Activated B cell treated with CpG ODN at 0.5 μM for 24 hours (primary cell): ENCODE measurements around the gene GGCX. TPM values are rescaled to one million over a fixed set of nuclear protein-coding genes. Genes with fewer than 3 reads are reported as not detected.

Experiments
- ATAC-seq: fragments of 200-7000 bp; cut with Tn5 transposase; one replicate; pipeline ENCODE4 v1.10.0; 2021; ENCODE audit warnings: low read depth, mild to moderate bottlenecking, moderate library complexity
- CTCF ChIA-PET: fragments of 350-600 bp; sonication (Branson Sonifier 250); formaldehyde crosslinking; loops from one replicate; lab custom pipeline; 2021; ENCODE audit warnings: antibody characterized with exemption; lab: Charles Lee
- POLR2A ChIA-PET: fragments of 350-600 bp; sonication (Branson Sonifier 250); formaldehyde crosslinking; loops from one replicate; lab custom pipeline; 2021; ENCODE audit warnings: antibody characterized with exemption; lab: Charles Lee
- DNase-seq: peaks from one replicate; pipeline ENCODE4 v3.0.0; 2022
- H3K27ac Mint-ChIP-seq: one replicate; pipeline ENCODE4 v1.8.0; 2020; ENCODE audit warnings: mixed read lengths
- H3K27me3 Mint-ChIP-seq: one replicate; pipeline ENCODE4 v1.8.0; 2021; ENCODE audit warnings: mixed read lengths
- H3K36me3 Mint-ChIP-seq: one replicate; pipeline ENCODE4 v1.8.0; 2021; ENCODE audit warnings: low read depth, mixed read lengths
- H3K4me1 Mint-ChIP-seq: one replicate; pipeline ENCODE4 v1.8.0; 2021; ENCODE audit warnings: mixed read lengths
- H3K4me3 Mint-ChIP-seq: one replicate; pipeline ENCODE4 v1.8.0; 2020; ENCODE audit warnings: mild to moderate bottlenecking, mixed read lengths
- H3K9me3 Mint-ChIP-seq: one replicate; pipeline ENCODE4 v1.8.0; 2020; ENCODE audit warnings: mixed read lengths
- intact Hi-C: fragments of 100-400 bp; cut with micrococcal nuclease; formaldehyde crosslinking; loops from one replicate; pipeline ENCODE4 v1.15.1; 2024
- total RNA-seq: library from RNA; stranded (reverse); gene quantifications from 2 replicates; pipeline ENCODE4 v1.2.3, GENCODE V29; 2022
- TF ChIP-seq, protein P1 (sequence below): fragments of 200-600 bp; IDR thresholded peaks from one replicate; pipeline ENCODE4 v1.8.0; 2022; ENCODE audit warnings: antibody characterized with exemption, mild to moderate bottlenecking

Gene GGCX
- total RNA-seq, 1 donor from 2014 or later, result 30.7 TPM

GRCh38 chr2:85511008-85511811, 50.1 kb downstream of the GGCX start:
- ChIA-PET POLR2A (interaction anchor here (0.7 kb wide), 1 partner anchor 73 kb away, joined by 4 read pairs; no protein-coding TSS in a partner anchor), CTCF (interaction anchor here (1.1 kb wide), 1 partner anchor 41 kb away, joined by 4 read pairs; no protein-coding TSS in a partner anchor)
- no peak overlapping the region for H3K4me3 Mint-ChIP-seq
- H3K27me3 Mint-ChIP-seq, result peaks cover 2% of the 10 kb centered on the region
- TF ChIP-seq, protein P1, sequence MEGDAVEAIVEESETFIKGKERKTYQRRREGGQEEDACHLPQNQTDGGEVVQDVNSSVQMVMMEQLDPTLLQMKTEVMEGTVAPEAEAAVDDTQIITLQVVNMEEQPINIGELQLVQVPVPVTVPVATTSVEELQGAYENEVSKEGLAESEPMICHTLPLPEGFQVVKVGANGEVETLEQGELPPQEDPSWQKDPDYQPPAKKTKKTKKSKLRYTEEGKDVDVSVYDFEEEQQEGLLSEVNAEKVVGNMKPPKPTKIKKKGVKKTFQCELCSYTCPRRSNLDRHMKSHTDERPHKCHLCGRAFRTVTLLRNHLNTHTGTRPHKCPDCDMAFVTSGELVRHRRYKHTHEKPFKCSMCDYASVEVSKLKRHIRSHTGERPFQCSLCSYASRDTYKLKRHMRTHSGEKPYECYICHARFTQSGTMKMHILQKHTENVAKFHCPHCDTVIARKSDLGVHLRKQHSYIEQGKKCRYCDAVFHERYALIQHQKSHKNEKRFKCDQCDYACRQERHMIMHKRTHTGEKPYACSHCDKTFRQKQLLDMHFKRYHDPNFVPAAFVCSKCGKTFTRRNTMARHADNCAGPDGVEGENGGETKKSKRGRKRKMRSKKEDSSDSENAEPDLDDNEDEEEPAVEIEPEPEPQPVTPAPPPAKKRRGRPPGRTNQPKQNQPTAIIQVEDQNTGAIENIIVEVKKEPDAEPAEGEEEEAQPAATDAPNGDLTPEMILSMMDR, result no peak
- H3K9me3 Mint-ChIP-seq, result no peaks in the 10 kb centered on the region
- H3K36me3 Mint-ChIP-seq, result no peaks in the 10 kb centered on the region
- no peak overlapping the region for H3K27ac Mint-ChIP-seq
- intact Hi-C loops, result loop anchor here (5.0 kb wide), 1 partner anchor 39 kb away; no protein-coding TSS in a partner anchor
- no peak for DNase-seq
- ATAC-seq, result no peak
- H3K4me1 Mint-ChIP-seq, result no peaks in the 10 kb centered on the region

- ChIA-PET CTCF (no interaction called here), POLR2A (no interaction called here)
- ATAC-seq, result no peak
- H3K27ac Mint-ChIP-seq, result no peak overlapping the region
- no peak overlapping the region for H3K4me3 Mint-ChIP-seq
- no peaks in the 10 kb centered on the region for H3K4me1 Mint-ChIP-seq
- no peak for DNase-seq
- TF ChIP-seq, protein P1, result no peak
- intact Hi-C loops, result no loop called here
- no peaks in the 10 kb centered on the region for H3K36me3 Mint-ChIP-seq
- no peaks in the 10 kb centered on the region for H3K9me3 Mint-ChIP-seq
- H3K27me3 Mint-ChIP-seq, result no peaks in the 10 kb centered on the region
Observed at GRCh38 chr2:85506768-85507181, 54.5 kb downstream of the GGCX start.

DNA sequence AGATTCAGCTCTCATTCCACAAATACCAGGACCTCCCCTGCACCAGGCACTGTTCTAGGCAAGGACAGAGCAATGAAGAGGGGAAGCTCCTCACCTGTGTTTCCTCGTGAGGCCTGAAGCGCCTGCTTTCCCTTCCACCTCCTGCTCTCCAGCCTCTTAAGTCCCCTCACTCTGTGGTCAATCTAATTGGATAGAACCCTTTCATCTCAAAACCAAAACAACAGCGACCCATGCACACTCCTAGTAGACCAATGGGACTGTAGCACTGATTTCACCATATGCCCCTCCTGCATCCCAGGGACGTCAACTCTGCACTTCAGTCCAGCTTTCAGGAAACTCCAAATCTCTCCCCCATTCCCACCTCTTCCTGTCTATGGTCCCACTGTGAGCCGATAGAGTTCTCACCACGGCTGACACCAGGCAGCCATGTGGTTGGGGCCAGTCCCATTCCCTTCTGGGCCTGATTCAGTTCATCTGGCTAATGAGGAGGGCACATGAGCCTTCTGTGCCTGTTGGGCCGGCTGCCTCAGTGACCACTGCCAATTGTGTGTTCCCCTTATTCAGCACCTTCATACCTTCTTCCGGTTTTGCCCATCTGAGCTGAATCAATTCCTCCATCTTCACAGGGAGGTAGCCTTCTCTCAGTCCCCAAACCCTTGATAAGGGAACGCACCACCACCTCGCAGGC, 55.6 kb downstream of the GGCX start:
- POLR2A ChIA-PET, result no interaction called here

GRCh38 chr2:85504778-85505261, 56.5 kb downstream of the GGCX start:
- no peak overlapping the region for H3K27ac Mint-ChIP-seq
- POLR2A ChIA-PET, result no interaction called here
- H3K36me3 Mint-ChIP-seq, result no peaks in the 10 kb centered on the region
- H3K4me3 Mint-ChIP-seq, result no peak overlapping the region
- intact Hi-C loops, result no loop called here
- CTCF ChIA-PET, result no interaction called here
- no peak for ATAC-seq
- H3K4me1 Mint-ChIP-seq, result peaks cover 9% of the 10 kb centered on the region
- H3K9me3 Mint-ChIP-seq, result no peaks in the 10 kb centered on the region
- TF ChIP-seq, protein P1, result no peak
- no peak for DNase-seq
- no peaks in the 10 kb centered on the region for H3K27me3 Mint-ChIP-seq

More for the DNA sequence above, 55.6 kb downstream of the GGCX start:
- no peak overlapping the region for H3K27ac Mint-ChIP-seq
- H3K4me3 Mint-ChIP-seq, result no peak overlapping the region
- DNase-seq (no peak), ATAC-seq (no peak)
- no peaks in the 10 kb centered on the region for H3K27me3 Mint-ChIP-seq
- H3K4me1 Mint-ChIP-seq, result peaks cover under 1% of the 10 kb centered on the region
- no peaks in the 10 kb centered on the region for H3K9me3 Mint-ChIP-seq
- no peaks in the 10 kb centered on the region for H3K36me3 Mint-ChIP-seq
- intact Hi-C loops, result no loop called here
- TF ChIP-seq, protein P1, result no peak
- CTCF ChIA-PET, result no interaction called here
